HG02938 (cell line): Measurements from ENCODE around the gene ALG9.

Experiments used
- ATAC-seq: cut with Tn5 transposase; IDR thresholded peaks from one replicate; pipeline ENCODE4 v1.9.1; 2021; ENCODE audit warnings: mild to moderate bottlenecking, moderate library complexity; ENCODE audit not compliant: unreplicated experiment

The ALG9 gene, protein sequence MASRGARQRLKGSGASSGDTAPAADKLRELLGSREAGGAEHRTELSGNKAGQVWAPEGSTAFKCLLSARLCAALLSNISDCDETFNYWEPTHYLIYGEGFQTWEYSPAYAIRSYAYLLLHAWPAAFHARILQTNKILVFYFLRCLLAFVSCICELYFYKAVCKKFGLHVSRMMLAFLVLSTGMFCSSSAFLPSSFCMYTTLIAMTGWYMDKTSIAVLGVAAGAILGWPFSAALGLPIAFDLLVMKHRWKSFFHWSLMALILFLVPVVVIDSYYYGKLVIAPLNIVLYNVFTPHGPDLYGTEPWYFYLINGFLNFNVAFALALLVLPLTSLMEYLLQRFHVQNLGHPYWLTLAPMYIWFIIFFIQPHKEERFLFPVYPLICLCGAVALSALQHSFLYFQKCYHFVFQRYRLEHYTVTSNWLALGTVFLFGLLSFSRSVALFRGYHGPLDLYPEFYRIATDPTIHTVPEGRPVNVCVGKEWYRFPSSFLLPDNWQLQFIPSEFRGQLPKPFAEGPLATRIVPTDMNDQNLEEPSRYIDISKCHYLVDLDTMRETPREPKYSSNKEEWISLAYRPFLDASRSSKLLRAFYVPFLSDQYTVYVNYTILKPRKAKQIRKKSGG

DNA sequence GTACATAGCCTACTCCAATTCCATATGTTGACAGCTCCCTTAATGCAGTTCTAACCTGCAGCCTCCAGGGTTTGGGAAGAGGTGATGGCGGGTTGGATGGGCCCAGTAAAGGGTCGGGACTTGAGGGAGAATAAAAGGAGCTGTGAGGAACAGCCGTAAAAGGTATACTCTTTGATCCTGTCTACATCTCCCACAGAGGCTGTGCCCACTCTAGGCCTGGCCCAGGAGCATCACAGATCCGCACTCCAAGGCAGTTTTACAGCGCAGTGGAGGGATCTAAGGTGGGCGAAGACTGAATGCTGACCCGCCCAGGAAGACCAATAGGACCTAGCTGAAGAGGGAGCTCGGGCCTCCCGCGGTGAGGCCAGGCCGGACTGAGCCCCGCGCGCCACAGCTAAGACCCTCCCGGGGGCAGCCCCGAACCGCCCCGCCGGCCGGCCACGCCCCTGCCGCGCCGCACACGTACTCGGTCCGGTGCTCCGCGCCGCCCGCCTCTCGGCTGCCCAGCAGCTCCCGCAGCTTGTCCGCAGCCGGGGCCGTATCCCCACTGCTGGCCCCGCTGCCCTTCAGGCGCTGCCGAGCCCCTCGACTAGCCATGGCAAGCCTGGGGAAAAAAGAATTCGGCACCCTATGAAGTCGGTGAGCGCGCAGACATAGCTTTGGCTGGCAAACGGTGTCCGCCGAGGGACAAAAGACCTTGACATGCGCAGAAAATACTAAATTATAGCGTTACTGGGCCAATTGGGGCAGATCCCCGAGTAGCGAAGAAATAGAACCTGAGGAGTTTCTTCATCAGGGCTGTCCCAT lies at the start of gene ALG9:
Gene ALG9, minus strand, starts transcription at position 696 of the 807 bp plus-strand sequence. Its CDS starts 99 bp downstream, at position 597.
- ATAC-seq, result peak; percentile 78

DNA sequence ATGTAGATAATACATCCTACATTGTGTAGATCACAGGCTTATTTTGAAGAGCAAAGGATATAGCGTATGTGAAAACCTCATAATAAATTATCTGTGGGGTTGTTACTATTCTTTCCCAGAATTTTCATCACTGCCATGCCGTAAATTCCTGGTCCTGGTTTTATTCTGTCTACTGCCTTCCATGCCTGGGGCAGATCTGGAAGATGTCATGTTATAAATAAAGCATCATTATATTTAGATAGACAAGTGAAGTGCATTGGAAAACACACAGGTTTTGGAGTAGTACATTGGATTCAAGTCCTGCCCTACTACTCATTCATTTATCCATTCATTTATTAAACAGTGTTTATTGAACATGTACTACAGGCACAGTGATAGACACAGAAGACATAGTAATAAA lies 49.5 kb upstream of the ALG9 start:
- ATAC-seq, result no peak

DNA sequence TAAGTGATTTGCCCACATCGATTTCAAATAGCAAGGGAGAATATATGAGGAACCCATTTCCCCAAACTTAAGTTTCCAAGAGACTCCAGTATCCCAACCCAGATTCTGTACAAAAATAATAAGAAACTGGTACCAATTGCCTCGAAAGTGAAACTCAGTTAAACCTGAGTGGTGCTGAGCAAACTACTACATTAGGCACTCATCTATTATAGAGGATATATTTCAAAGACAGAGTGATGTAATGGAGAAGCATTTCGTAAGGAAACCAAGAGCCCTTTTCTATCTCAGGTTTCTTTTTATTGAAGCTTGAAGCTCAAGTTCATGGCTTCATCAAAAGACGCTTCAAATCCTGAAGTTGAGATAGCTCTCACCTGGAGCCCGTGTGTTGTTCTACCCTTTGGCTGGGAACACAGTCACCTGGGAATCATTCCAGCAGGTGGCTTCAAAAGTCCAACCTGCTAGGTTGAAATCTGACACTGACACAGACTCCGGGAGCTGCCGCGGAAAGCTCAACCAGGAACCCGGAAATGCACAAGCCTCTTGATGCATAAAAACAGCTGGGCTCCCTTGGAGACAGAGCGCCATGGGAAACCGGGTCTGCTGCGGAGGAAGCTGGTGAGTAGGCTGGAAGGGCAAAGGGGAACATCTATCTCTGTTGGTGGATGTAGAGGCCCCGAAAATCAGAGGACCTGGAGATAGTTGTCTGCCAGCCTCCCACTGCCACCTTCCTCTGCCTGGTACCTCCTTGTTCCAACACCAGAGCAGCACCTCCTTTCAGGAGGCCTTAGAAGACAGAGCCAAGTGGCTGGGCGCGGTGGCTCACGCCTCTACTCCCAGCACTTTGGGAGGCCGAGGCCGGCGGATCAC lies 47.2 kb upstream of the ALG9 start, which contains the start of gene C11orf52:
Gene C11orf52, plus strand, starts transcription at position 524 of the 867 bp plus-strand sequence. Its CDS starts 60 bp downstream, at position 584.
- no peak for ATAC-seq

DNA sequence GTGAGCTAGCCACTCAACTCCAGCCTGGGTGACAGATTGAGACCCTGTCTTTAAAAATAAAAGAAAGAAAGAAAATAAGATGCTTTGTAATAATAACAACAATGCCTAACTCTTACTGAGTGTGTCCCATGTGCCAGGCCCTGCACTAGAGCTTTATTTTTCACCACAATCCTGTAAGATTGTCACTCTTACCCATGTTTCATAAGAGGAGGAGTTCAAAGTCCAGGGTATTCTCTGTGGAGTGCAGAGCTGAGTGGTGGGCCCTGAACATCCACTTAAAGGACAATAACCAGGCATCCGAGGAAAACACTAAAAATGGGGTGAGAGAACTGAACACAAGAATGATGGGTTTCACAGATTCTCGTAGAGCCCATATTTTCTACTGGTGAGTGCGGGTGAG lies 46.4 kb upstream of the ALG9 start:
- no peak for ATAC-seq

DNA sequence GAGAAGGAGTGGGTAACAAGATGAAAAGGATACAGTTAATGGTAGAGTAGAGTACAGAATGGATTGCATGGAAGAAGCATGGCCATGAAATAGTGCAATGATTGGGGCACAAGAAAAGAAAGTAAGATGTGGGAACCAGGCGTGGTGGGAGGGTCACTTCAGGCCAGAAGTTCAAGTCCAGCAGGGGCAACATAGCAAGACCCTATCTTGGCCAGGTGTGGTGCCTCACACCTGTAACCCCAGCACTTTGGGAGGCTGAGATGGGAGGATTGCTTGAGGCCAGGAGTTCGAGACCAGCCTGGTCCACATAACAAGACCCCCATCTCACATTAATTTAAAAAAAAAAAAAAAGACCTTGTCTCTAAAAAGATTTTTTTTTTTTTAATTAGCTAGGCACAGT lies 45.9 kb upstream of the ALG9 start:
- no peak for ATAC-seq

DNA sequence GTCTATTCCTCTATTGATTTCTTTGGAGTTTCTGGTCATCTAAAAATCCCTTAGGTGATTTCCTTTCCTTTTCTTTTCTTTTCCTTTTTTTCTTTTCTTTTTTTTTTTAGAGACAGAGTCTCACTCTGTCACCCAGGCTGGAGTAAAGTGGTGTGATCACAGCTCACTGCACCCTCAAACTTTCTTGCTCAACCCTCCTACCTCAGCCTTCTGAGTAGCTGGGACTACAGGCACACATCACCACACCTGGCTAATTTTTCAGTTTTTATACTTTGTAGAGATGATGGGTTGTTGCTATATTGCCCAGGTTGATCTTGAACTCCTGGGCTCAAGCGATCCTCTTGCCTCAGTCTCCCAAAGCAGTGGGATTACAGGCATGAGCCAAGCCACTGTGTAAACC lies 45.4 kb upstream of the ALG9 start:
- no peak for ATAC-seq

DNA sequence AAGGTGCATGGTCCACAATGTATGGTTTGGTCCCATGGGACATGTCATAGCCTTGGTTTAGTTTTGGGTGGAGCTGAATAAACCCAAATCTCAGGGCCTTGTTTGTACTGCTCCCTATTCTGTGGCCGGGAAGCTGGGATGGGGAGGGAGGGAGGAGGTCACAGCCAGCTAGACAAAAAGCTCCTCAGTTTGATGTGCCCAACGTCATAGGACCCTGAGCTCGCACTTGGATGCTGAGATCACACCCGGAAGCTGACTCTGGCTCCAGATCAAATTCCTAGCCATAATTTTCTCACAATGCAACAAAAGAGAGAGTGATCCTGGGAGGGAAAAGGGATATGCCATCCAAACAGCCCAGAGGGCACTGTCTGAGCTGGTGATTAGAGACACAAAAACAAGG lies 42.6 kb upstream of the ALG9 start:
- ATAC-seq, result no peak

DNA sequence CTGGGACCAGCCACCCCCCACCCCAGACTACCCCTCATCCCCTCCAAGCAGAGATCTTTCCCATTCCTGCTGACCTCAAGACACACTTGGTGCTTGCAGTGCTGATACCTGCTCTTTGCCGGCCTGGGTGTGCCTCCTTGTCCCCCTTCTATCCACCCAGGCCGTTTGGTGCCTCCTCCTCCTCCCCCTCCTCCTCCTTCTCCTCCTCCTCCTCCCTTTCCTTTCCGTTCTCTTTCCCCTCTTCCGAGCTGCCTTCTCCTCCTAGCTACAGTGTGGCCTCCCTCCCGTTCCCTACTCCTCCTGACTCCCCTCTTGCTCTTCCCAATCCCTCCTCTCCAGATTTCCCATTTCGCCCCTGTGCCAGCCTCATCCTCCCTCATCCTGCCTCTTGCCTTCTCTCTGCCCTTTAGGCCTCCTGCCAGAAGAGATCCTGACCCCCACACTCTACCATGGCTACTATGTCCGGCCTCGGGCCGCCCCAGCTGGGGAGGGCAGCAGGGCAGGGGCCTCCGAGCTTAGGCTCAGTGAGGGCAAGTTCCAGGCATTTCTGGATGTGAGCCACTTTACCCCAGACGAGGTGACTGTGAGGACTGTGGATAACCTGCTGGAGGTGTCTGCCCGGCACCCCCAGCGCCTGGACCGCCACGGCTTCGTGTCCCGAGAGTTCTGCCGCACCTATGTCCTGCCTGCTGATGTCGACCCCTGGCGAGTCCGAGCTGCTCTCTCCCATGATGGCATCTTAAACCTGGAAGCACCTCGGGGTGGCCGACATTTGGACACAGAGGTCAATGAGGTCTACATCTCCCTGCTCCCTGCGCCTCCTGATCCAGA lies 41.9 kb upstream of the ALG9 start:
- no peak for ATAC-seq

DNA sequence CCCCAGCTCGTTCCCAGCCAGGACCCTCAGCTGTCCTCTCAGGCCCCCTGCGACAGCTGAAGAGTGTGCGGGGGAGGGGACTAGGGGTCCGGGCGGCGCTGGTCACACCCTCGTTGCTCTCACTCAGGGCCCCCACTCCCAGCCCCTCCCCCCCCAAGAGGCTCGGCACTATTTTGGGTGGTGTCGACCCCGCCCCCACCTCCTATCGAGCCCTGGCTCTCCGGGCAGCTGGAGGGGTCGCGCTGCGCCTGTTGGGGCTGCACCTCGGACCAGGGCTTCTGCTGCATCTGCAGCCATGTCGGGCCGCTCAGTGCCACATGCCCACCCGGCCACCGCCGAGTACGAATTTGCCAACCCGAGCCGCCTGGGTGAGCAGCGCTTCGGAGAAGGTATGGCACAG lies 41.2 kb upstream of the ALG9 start, which contains the start of gene HSPB2:
Gene HSPB2, plus strand, starts transcription at position 200 of the 400 bp plus-strand sequence. Its CDS starts 96 bp downstream, at position 296.
- ATAC-seq, result no peak

DNA sequence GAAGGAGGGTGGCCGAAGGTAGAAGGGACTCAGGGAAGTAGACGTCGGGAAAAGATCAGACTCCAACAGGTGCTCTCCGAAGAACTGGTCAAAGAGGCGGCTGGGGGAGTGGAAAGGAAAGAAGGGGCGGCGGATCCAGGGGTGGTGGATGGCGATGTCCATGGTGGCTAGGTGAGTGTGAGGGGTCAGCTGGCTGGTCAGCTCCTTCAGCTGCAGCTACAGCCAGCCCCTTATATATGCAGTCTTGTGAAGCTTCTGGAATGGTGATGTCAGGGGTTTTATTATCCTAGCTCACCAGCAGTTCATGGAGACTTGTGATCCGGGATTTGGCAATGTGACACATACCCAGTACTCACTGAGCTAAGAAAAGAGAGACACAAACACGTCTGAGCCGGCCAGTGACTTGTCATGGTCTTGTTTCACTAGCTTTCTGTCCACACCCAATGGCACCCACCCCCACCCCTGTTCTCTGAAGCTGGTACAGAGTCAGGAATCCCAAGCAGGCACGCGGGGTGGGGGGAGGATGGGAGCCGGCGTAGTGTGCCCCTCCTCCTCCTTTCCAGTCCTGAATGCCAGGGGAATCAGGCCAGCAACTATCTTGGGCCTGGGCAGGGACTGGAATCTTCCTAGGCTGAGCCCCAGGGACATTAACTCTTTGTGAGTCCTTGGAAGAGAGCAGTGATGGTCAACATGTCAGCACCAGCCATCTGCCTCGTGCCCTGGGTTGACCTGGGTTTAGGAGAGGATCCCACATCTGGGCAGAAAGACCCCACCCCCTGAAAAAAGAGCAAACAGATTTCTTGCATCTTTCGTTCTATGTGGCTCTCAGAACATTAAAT lies 40.4 kb upstream of the ALG9 start, which contains the start of gene CRYAB:
Gene CRYAB, minus strand, starts transcription at position 208 of the 839 bp plus-strand sequence. Its CDS starts 46 bp downstream, at position 162.
- ATAC-seq, result no peak

DNA sequence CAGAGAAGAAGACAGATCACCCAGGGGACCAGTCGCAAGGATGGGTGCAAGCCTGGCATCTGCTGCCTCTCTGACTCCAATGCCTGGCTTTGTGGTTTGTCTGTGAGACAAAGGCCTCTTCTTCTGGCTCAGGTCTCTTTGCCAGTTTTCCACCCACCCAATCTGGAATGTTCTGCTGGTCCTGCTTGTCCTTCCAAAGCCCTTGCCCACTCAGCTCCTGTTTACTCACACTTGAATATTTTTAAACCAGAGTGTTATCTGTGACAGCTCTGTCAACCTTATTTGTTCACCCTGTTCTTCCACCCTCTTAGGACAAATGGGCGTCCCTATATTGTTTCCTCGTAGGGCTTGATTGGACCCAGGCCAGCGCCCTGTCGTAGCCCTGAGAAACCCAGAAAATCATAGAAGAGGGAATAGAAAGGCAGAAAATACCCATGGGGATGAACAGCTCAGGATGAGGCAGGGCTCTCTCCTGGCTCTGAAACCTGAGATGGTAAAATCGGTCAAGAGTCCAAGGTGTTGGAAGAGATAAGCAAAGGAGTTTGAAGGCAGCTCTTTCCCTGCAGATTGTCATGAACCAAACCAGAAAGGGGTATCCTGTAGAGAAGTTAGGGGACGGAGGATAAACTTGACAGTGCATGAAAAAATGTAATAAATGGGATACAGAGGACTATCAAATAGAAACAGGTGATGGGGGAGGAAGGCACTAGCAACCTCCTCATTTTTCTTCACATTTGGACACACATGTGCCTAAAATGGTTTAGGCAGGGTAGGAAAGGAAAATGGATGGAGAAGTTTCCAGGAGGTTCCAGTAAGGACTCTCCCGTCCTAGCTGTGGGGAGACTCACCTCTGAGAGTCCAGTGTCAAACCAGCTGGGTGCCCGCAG lies 39.5 kb upstream of the ALG9 start:
- ATAC-seq, result no peak

DNA sequence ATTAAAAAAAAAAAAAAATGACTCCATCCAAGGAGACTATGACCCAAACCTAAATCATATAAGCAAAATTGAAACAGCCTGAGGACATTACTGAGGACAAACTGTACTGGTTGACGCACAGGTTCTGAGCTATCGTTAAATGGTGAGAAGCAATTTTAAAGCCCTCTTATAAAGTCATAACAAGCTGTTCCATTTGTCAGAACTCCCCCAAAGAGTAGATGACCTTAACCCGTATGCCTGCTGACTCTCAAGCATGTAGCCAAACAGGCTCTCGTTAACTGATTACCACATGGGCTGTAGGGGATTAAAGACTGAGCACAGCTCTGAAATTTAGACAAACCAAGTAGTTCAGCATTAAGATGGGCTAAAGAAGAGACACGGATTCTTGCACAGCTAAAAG lies 38.0 kb upstream of the ALG9 start:
- no peak for ATAC-seq

DNA sequence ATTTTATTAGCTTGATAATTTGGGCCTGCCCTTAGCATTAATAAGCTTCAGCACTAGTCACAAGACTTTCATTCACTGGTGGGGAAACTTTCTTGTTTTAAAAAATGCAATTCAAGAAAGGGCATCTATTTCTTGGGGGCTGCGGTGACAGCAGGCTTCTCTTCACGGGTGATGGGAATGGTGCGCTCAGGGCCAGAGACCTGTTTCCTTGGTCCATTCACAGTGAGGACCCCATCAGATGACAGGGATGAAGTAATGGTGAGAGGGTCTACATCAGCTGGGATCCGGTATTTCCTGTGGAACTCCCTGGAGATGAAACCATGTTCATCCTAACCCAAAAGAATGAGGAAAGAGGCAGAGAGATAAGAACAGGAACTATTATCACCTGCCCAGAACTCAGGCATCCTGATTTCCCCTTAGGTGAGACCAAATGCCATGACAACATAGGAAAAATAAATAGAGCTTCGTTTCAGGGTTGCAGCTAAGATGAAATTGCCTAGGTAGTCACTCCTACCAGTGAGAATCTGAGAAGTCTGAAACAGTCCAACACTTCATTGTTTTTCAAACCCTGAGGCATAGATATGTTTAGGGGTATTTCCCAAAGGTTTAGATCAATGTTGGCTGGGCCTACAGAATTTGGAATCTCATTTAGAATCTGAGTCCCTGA lies 37.4 kb upstream of the ALG9 start:
- no peak for ATAC-seq

DNA sequence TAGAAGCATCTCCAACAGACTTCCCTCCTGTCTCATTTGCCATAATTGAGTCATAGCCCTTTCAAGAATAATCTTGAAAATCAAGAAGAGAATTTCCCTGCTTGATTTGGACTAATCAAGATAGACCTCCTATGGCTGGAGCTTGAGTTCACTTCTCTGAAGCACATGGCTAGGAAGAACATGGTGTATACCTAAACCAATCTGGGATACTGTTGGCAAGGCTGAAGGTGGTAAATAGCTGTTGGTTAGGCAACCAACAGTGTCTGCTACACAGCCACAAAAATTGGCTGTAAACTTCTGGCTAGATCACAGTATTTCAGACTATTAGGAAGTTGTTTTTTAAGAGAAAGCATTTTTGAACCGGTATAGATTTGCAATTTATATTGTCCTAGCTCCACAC lies 35.3 kb upstream of the ALG9 start:
- ATAC-seq, result no peak

DNA sequence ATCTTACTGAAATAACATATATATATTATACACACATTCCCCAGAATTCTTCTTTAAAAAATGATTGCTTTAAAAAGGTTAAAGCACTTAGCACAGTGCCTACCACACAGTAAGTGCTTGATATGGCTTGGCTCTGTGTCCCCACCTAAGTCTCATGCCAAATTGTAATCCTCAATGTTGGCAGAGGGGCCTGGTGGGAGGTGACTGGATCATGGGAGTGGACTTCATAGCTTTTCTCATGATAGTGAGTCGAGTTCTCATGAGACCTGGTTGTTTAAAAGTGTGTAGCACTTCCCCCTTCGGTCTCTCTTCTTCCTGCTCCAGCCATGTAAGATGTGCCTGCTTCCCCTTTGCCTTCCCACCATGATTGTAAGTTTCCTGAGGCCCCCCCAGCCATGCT lies 34.0 kb upstream of the ALG9 start:
- ATAC-seq, result no peak

DNA sequence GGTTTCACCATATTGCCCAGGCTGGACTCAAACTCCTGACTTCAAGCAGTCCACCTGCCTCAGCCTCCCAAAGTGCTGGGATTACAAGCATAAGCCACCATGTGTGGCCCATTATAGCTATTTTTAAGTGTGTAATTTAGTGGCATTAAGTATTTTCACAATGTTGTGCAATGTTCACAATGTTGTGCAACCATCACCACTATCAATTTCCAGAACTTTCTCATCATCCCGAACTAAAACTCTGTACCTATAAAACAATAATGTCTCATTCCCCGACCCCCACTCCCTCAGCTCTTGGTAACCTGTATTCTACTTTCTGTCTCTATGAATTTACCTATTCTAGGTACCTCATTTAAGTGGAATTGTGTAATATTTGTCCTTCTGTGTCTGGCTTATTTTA lies 15.5 kb upstream of the ALG9 start:
- no peak for ATAC-seq

DNA sequence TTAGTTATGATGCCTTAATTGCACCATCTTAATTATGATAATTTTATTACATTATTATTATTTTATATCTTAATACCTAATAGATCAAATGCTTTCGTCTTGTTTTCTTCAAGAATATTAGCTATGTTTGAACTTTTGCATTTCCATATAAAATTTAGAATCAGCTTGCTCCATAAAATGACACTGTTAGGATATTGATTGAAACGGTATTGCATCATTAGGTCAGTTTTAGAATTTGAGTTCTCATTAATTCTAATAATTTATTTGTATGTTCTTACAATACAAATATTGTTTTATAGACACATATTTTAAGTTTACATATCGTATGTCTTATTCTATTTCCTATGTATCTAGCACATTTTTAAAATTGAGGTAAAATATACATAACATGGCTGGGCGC lies 14.7 kb upstream of the ALG9 start:
- ATAC-seq, result no peak
